GM18526 (cell line): ENCODE measurements around the gene OR51B2.

Experiments used
- POLR2A ChIP-seq: IDR thresholded peaks from 3 replicates; pipeline ENCODE4 v1.6.1; 2011; ENCODE audit not compliant: insufficient read length; ENCODE audit errors: extremely low read depth

The OR51B2 gene, protein sequence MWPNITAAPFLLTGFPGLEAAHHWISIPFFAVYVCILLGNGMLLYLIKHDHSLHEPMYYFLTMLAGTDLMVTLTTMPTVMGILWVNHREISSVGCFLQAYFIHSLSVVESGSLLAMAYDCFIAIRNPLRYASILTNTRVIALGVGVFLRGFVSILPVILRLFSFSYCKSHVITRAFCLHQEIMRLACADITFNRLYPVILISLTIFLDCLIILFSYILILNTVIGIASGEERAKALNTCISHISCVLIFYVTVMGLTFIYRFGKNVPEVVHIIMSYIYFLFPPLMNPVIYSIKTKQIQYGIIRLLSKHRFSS

DNA sequence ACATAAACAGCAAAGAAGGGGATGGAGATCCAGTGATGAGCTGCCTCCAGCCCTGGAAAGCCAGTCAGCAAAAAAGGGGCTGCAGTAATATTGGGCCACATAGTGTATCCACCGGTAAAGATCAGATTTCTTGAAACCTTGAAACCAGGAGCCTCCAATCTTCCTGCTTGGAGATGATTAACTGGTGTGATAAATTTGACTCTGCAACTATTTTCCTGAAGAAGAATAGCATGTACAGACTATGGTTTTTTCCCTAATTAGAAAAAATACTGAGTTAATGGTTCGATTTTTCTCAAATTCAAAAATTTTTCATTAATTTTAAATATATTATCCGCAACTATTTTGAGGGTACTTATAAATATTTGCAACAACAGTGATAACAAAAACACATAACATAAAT lies at the start of gene OR51B2:
TSS of gene OR51B2 (minus strand) at position 101 of the 400 bp plus-strand sequence. CDS start at position 101, 0 bp downstream.
- no peak for TF ChIP-seq POLR2A

DNA sequence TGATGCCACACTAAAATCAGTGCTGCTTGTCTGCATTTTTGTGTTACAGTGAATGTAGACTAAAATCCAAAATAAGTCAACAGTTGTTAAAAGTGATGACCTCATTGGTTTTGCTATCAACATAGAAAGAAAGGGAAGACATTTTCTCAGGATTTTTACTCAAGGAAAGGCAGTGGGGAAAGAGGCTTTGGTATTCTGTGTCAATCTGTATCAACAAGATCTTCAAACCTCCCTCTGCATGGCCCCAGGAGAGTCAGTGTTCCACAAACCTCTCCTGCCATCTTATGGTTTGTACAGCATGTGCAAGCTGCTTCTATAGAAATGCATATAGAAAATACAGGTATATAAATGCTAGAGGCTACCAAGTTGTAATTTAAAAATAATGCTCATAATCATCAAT lies 45.7 kb upstream of the OR51B2 start:
- TF ChIP-seq POLR2A, result no peak

DNA sequence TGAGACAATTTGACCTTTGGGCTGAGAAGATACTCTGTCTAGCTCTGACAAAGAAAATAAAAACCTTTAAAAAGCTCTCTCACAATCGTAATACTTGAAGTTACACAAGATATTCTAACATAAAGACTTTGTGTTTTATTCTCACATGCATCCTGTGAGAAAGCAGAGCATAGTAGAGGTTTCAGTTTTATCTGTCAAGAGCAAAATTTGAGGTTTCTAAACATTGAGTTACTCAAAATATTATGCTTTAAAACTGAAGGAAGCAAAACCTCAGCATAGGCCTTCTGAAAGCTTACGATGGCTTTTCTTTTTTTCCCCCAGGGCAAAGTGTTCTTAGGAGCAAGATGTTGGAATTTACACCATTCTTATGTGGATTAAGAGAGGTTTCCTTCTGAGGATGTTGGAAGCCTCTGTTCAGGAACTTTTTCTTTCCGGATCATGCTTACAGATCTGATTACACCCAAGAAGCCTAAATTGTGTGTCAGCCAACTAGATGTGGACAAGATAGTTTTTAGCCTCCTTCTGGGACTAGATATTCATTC lies 44.5 kb upstream of the OR51B2 start:
- no peak for TF ChIP-seq POLR2A

DNA sequence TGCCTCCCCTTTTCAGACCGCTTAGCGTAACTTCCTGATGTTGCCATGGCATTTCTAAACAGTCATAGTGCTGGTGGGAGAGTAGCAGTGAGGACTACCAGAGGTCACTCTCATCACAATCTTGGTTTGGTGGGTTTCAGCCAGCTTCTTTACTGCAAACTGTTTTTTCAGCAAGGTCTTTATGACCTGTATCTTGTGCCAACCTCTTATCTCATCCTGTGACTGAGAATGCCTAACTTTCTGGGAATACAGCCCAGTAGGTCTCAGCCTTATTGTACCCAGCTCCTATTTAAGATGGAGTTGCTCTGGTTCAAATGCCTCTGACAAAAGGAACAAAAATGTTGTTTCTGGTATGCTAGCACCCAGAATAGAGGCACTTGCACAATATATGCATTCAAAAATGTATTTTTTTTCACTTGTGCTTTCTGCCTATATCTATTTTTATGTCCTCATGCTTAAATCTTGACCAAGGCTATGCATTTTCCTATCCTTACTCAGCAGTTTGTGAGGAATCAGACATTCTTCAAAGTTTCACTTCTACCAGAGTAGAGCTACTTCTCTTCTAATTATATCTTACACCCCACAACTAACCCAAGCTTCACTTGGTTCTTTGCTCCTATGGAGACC lies 43.5 kb upstream of the OR51B2 start:
- no peak for TF ChIP-seq POLR2A

DNA sequence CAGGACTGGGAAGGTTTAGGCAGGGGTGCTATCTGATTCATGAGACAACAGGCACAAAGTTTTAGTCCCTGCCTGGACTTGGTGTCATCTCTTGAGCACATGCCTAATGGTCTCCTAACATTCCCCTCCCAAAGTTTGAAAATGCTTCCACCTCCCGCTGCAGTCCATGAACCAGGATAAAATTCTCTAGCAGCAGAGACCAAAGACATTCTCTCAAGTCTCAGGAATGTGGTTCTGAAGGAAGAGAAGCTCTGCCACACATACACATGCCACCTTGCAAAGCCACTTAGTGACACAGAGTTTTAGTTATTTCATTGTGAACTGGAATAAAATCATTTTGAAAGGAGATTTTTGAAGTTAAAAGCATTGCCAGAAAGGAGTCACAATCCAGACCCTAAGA lies 42.8 kb upstream of the OR51B2 start:
- no peak for TF ChIP-seq POLR2A

DNA sequence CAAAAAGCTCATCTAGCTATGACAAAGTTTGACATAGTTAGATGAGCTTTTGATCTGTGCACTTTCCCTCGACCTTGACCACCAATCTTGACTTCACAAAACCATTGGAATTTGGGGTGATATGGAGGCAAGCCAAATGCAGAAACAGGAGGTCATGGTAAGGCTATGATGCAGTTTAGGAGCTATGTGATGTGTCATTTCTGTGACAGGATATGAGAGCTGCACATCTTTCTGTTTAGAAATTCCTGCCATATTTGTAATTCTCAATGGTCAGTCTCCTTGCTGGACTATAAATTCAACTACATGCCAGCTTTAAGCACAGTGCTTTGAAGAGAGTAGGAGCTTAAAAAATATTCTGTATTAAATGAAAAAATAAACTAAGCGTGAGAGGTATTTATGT lies 40.1 kb upstream of the OR51B2 start:
- no peak for TF ChIP-seq POLR2A

DNA sequence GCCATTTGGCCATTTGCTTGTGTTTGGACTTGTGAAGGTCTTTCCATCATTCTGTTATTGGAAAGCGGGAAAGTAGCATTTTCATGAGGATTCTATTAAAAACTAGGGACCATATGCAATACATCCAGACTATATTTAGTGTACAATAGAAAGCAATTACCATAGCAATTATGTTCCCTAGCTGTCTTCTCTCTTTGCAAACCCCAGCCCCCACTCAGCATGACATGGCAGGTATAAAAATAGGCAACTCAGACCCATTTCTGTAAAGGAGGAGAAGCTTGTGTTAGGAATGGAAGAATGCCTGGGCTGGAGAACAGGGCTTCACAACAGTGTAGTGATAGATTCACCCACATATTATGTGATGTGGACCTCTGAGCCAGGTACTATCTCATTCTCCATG lies 39.6 kb upstream of the OR51B2 start:
- no peak for TF ChIP-seq POLR2A

DNA sequence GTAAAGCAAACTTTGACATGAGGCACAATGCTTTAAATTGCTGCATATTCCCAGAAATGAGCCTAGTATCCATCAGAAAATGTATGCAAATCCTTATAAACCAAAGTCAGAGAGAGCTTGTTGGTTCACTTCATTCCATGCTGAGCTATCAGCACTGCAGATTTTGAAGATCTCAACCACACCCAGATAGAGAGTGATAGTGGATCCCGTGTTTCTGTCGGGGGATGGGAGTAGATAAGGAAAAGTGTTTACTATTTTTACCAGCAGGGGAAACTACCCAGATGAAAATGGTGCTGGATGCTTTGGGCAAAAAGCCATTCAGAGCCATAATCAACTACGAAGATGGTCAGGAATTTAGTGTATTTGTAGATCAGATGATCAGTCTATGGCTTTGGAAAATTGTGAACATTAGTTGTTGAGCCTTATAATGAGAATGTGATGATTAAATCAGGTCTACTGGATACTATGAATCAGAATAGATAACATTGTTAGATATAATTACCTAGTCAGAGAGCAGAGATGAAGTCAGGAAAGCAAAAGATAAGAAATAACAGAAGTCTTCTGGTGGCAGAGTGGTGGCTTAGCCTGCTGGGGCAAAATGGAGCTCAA lies 38.0 kb upstream of the OR51B2 start:
- TF ChIP-seq POLR2A, result no peak

DNA sequence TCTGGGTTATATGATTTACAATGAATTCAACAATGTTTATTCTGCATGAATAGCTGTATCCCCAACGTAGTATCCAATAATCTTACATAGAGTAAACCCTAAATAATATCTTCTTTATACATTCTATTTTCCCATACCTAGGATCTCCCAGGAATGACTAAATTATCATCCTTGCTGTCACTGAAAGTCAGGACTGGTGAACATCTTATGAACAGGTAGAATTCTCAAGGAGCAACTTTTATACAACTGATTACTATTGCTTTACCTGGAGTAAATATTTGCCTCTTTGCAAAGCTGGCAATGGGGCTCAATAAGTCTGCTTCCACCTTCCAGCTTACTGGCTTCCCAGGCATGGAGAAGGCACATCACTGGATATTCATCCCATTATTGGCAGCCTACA lies 27.1 kb upstream of the OR51B2 start, which contains the start of gene OR51B6:
TSS of gene OR51B6 (plus strand) at position 301 of the 400 bp plus-strand sequence. CDS start at position 301, 0 bp downstream.
- no peak for TF ChIP-seq POLR2A

DNA sequence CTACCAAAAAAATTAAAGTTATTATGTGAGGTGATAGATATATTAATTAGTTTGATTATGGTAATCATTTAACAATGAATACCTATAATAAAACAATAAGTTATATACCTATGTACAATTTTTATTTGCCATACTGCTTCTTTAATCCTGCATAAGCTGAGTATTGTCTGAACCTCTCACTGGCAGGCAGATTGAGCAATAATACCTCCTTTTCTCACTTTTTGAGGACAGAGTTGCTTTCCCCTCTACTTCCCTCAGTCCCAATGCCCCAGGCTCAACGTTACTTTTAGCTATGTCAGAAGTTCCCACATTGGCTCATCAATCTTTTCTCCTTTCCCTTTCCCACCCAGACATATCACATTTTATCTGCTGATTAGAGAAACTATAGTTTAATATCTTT lies 25.5 kb upstream of the OR51B2 start:
- TF ChIP-seq POLR2A, result no peak

DNA sequence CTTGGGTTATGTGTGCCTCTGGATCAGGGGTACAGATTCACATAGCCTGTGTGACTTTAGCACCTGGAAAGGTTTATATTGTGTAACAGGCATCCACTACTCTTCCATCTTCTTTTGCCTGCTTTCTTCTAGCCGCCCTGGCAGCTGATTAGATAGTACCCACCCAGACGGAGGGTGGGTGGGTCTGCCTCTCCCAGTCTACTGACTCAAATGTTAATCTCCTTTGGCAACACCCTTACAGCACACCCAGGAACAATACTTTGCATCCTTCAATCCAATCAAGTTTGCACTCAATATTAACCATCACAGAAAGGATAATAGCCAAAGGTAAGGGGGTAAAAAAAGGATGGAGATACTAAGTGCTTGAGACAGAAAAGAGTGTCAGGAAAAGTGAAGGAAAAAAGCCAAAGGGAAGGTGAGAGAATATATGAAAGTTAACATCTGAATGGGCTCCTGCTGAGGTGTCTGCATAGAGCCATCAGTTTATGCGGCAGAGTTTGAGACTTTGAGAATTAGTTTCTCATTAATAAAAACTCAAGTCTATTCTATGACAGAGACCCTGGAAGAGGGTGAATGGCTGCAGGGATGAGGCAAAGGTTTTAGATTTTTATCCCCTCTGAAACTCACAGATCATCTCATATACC lies 24.6 kb upstream of the OR51B2 start:
- no peak for TF ChIP-seq POLR2A

DNA sequence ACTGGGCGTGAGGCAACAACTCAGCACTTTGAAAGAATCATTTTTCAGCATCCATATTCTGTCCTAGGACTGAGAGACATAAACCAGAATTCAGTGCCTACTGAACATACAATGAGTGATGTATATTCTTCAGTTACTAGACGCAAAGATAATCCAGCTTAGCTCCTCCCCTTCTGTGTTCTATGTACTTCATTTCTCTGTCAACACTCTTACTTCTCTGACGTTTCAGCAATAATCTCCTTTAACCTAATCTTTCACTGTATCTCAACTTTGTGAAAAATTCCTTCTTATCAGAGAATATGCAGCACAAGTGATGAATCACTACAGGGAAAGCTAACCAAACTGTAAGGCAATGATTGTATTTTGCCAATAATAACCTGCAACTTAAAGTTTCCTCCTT lies 21.7 kb upstream of the OR51B2 start:
- no peak for TF ChIP-seq POLR2A

DNA sequence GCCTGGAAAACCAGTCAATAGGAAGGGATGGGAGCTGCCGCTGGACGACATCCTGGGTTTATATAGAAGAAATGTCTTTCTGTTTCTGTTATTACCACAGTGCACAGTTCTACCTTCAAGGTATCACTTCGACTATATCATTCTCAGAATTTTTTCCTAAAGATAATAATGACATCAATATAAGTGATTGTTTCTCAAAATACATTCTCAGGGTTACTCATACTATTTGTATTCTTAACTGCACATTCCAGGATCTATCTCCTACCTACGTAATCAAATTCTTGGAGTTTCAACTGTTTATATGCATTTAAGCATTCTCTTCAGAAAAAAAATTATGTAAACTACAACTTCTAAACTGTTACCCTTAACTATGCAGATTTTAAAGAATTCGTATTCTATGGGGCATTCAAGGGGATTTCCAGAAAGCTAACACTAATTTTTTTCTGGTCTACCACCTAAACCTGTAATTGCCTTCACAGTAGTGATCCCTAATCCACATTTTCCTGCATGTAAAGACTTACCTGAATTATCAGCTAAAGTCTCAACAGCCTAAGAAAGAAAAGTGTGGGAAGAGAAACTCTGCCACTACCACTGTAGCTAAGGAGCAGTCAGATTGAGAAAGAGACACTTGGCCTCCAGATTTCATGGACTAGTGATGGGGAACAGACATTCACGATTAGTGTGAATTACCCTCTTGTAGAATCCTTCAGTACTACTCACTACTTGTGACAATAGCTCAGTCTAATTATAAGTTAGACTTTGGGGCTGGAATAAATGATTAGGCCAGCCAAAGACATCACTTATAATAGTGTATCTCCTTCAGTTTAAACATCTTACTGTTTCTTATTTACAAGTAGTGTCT lies 19.6 kb upstream of the OR51B2 start, which contains the start of gene OR51B5:
TSS of gene OR51B5 (minus strand) at position 51 of the 862 bp plus-strand sequence. CDS start at position 51, 0 bp downstream.
- no peak for TF ChIP-seq POLR2A

DNA sequence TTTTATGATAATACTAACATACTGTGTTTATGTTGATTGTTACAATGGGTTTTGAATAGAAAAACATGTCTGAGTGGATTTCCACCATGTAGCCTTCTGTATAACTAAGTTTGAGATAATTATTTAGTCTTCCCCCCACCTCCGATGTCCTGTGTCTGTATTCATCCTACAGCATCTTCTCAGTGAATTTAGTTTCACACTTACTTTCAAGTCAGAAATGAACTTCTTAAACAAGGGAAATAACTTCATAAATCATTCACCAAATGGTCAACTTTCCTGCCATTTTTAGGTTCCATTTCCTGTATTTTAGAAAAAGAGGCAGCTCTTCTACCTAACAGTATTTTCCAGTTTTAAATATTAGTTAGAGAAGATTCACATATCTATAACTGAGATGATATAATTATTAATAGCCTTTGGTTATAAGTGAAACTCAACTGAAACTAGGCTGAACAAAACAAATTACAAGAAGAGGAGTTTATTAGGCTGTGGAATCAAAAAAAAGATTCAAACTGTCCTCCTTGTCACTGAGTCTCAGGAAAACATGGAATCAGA lies 15.8 kb upstream of the OR51B2 start:
- no peak for TF ChIP-seq POLR2A
